HEK293 (cell line): ENCODE results near the gene RIOX2.

ENCODE experiments used
- CTCF ChIA-PET: fragments of 350-600 bp; formaldehyde crosslinking; extraction: SDS; loops from one replicate; lab custom pipeline; 2021; ENCODE audit warnings: antibody characterized with exemption; lab: Yijun Ruan, JAX
- POLR2A ChIA-PET: fragments of 300-600 bp; formaldehyde crosslinking; extraction: SDS; loops from one replicate; lab custom pipeline; 2020; ENCODE audit warnings: antibody characterized with exemption, inconsistent platforms; lab: Yijun Ruan, JAX
- H3K27ac ChIP-seq: fragments of 200-500 bp; sonication (Bioruptor generic); 2 replicates; pipeline ENCODE4 v1.5.1; 2014; ENCODE audit warnings: low read depth, low read length, control low read depth, inconsistent platforms; ENCODE audit errors: extremely low read depth
- H3K36me3 ChIP-seq, 2 experiments: fragments of 200-500 bp in 1 of 2; sonication (Bioruptor generic) in 1 of 2; 1 replicate in 1 of 2; 2 replicates in 1 of 2; pipeline ENCODE4 v1.5.1; 2014 to 2017; ENCODE audit warnings: inconsistent platforms in 2 of 2, low read length in 2 of 2; ENCODE audit not compliant: control insufficient read depth in 2 of 2, insufficient read depth in 1 of 2
- H3K4me1 ChIP-seq: fragments of 200-500 bp; sonication (Bioruptor generic); 2 replicates; pipeline ENCODE4 v1.5.1; 2014; ENCODE audit warnings: mild to moderate bottlenecking, low read length, inconsistent platforms; ENCODE audit not compliant: control insufficient read depth, insufficient read depth
- H3K4me3 ChIP-seq: 2 replicates; pipeline ENCODE4 v1.5.1; 2011; ENCODE audit warnings: low read depth, mild to moderate bottlenecking, control low read depth, low read length, moderate library complexity
- H3K9me3 ChIP-seq: fragments of 200-500 bp; sonication (Bioruptor generic); 2 replicates; pipeline ENCODE4 v1.5.1; 2014; ENCODE audit warnings: low read depth, low read length, inconsistent platforms; ENCODE audit not compliant: control insufficient read depth, insufficient read depth
- ELK4 ChIP-seq: IDR thresholded peaks from 2 replicates; pipeline ENCODE4 v1.6.1; 2011; ENCODE audit warnings: mild to moderate bottlenecking, low read depth, low read length, borderline replicate concordance
- GFI1B ChIP-seq: fragments of 450-650 bp; formaldehyde crosslinking; IDR thresholded peaks from 2 replicates; pipeline ENCODE4 v1.5.1; 2016; ENCODE audit warnings: missing biosample characterization, missing genetic modification characterization
- MEIS1 ChIP-seq: sonication (generic); formaldehyde crosslinking; IDR thresholded peaks from 2 replicates; pipeline ENCODE4 v1.8.1; 2022; ENCODE audit warnings: missing genetic modification reagents, mild to moderate bottlenecking, borderline replicate concordance
- PRDM10 ChIP-seq: fragments of 450-650 bp; formaldehyde crosslinking; IDR thresholded peaks from 2 replicates; pipeline ENCODE4 v1.5.1; 2016; ENCODE audit warnings: missing biosample characterization, missing genetic modification characterization
- SP3 ChIP-seq: fragments of 450-650 bp; formaldehyde crosslinking; IDR thresholded peaks from 2 replicates; pipeline ENCODE4 v1.5.1; 2016; ENCODE audit warnings: missing biosample characterization, missing genetic modification characterization
- ZBTB10 ChIP-seq: fragments of 450-650 bp; formaldehyde crosslinking; IDR thresholded peaks from 2 replicates; pipeline ENCODE4 v1.5.1; 2016; ENCODE audit warnings: missing biosample characterization, missing genetic modification characterization
- ZFP3 ChIP-seq: fragments of 450-650 bp; formaldehyde crosslinking; IDR thresholded peaks from 2 replicates; pipeline ENCODE4 v1.5.1; 2016; ENCODE audit warnings: low read depth, missing biosample characterization, missing genetic modification characterization
- ZNF10 ChIP-seq: fragments of 450-650 bp; formaldehyde crosslinking; IDR thresholded peaks from 2 replicates; pipeline ENCODE4 v1.5.1; 2017; ENCODE audit warnings: missing biosample characterization, missing genetic modification characterization
- ZNF169 ChIP-seq: fragments of 450-650 bp; formaldehyde crosslinking; IDR thresholded peaks from 2 replicates; pipeline ENCODE4 v1.5.1; 2016; ENCODE audit warnings: missing biosample characterization, missing genetic modification characterization
- ZNF2 ChIP-seq: fragments of 450-650 bp; formaldehyde crosslinking; IDR thresholded peaks from 2 replicates; pipeline ENCODE4 v1.5.1; 2016; ENCODE audit warnings: missing biosample characterization, missing genetic modification characterization
- ZNF202 ChIP-seq: fragments of 450-650 bp; formaldehyde crosslinking; IDR thresholded peaks from 2 replicates; pipeline ENCODE4 v1.5.1; 2016; ENCODE audit warnings: missing biosample characterization, missing genetic modification characterization, borderline replicate concordance
- ZNF221 ChIP-seq: fragments of 450-650 bp; formaldehyde crosslinking; IDR thresholded peaks from 2 replicates; pipeline ENCODE4 v1.5.1; 2017; ENCODE audit warnings: missing biosample characterization, missing genetic modification characterization, borderline replicate concordance
- ZNF423 ChIP-seq: fragments of 450-650 bp; formaldehyde crosslinking; IDR thresholded peaks from 2 replicates; pipeline ENCODE4 v1.5.1; 2016; ENCODE audit warnings: missing biosample characterization, missing genetic modification characterization
- ZNF449 ChIP-seq: fragments of 450-650 bp; formaldehyde crosslinking; IDR thresholded peaks from 2 replicates; pipeline ENCODE4 v1.5.1; 2017; ENCODE audit warnings: missing biosample characterization, mild to moderate bottlenecking, missing genetic modification characterization, moderate library complexity
- ZNF510 ChIP-seq: fragments of 450-650 bp; formaldehyde crosslinking; IDR thresholded peaks from 2 replicates; pipeline ENCODE4 v1.5.1; 2018; ENCODE audit warnings: mild to moderate bottlenecking, missing genetic modification characterization, missing biosample characterization; ENCODE audit not compliant: insufficient replicate concordance
- ZNF701 ChIP-seq: fragments of 450-650 bp; formaldehyde crosslinking; IDR thresholded peaks from 2 replicates; pipeline ENCODE4 v1.5.1; 2016; ENCODE audit warnings: missing biosample characterization, missing genetic modification characterization
- ZSCAN18 ChIP-seq: fragments of 450-650 bp; formaldehyde crosslinking; IDR thresholded peaks from 2 replicates; pipeline ENCODE4 v1.5.1; 2016; ENCODE audit warnings: missing biosample characterization, missing genetic modification characterization

RIOX2 gene

GRCh38 chr3:97970156-97970555 is 2.1 kb downstream of the RIOX2 start:
- ChIA-PET CTCF (no interaction called here), POLR2A (no interaction called here)
- Histone ChIP-seq H3K4me3 (no peak overlapping the region), H3K36me3 (peaks cover 0 to 18% of the 10 kb centered on the region in 2 experiments; a peak in 2 of 3 replicates), H3K9me3 (no peaks in the 10 kb centered on the region), H3K27ac (no peak overlapping the region), H3K4me1 (no peaks in the 10 kb centered on the region; the same call in 1 of the 2 replicates)
- TF ChIP-seq ZSCAN18 (tag by site-specific recombination) (no peak), ZNF2 (tag by site-specific recombination) (no peak), ZNF221 (tag by site-specific recombination) (no peak), ZNF701 (no peak), SP3 (tag by site-specific recombination) (no peak), ELK4 (no peak), ZNF202 (no peak), ZNF449 (no peak), ZNF169 (no peak), ZNF510 (tag by site-specific recombination) (no peak), ZFP3 (tag by site-specific recombination) (no peak)

GRCh38 chr3:97969541-97969940 is 2.7 kb downstream of the RIOX2 start:
- POLR2A ChIA-PET, result no interaction called here
- CTCF ChIA-PET, result no interaction called here

More at GRCh38 chr3:97969541-97969940, 2.7 kb downstream of the RIOX2 start:
- H3K27ac ChIP-seq, result no peak overlapping the region
- peaks cover 0 to 18% of the 10 kb centered on the region in 2 experiments; a peak in 2 of 3 replicates for H3K36me3 ChIP-seq
- no peak overlapping the region for H3K4me3 ChIP-seq
- H3K4me1 ChIP-seq, result no peaks in the 10 kb centered on the region; the same call in 1 of the 2 replicates
- no peak for TF ChIP-seq MEIS1 (CRISPR knock-in tag)
- peak; percentile 99 for TF ChIP-seq PRDM10 (tag by site-specific recombination)
- no peak for TF ChIP-seq ZNF10 (tag by site-specific recombination)
- TF ChIP-seq GFI1B, result no peak
- TF ChIP-seq ZBTB10 (tag by site-specific recombination), result no peak
- no peak for TF ChIP-seq ZNF423
- TF ChIP-seq, all 188 proteins: peak for 1
- no peaks in the 10 kb centered on the region for H3K9me3 ChIP-seq
